Measurements from ENCODE around the gene HIVEP1. TPM values are rescaled to one million over a fixed set of nuclear protein-coding genes. Genes with fewer than 3 reads are reported as not detected.

Gene HIVEP1
- polyA plus RNA-seq, 3 donors, result 1.7 to 8.7 (median 2.7) TPM

DNA sequence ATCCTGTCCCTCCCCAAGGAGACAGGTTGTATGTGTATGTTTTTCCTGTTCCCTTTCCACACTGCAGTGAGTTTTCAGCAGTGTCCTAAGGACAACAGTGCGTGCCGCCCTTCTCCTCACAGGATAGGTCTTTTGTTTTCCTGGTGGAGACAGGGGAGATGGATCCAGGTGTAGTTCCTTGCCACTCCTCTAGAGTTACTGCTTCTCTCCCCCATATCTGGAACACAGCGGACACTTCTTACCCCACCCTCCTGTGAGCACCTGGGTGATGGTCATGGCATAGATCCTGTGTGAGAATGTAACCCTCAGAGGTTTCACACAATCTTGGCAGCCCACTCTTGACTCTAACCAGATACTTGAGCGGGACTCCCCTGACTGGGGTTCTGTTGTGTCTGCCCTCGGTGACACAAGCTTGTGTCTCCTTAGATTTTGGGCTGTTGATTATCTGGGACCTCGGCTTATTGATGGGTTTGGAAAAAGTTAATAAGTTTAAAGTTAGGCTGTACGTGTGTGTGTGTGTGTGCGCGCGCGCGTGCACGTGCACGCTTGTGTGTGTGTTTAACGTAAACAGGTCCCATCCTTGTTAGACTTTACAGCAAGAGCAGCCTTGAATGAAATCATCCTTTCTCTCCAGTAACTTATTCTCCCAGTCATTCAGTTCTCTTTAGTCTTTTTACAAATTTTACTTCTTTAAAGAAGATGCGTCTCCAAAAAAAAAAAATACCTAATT is 146.7 kb downstream of the HIVEP1 start:
- 100% methylated on average over 2 of the region's 16 CpGs for WGBS (ENCODE audit: insufficient coverage)
- no peak overlapping the region for H3K4me3 Mint-ChIP-seq
- DNase-seq, result no peak
- no peaks in the 10 kb centered on the region for H3K79me2 ChIP-seq (ENCODE audit: insufficient read depth, low read length)
- H3K27ac ChIP-seq (ENCODE audit: low read depth in 1 of 2, low read length in 2 of 2), result no peak overlapping the region
- H3K36me3 Mint-ChIP-seq, result peaks cover 36 to 43% of the 10 kb centered on the region in 2 donors
- H3K36me3 ChIP-seq (replicated peaks in 1 of 2; ENCODE audit: control insufficient read depth in 1 of 2, insufficient read depth in 2 of 2, low read length in 2 of 2), result peaks cover 6 to 23% of the 10 kb centered on the region in 2 donors
- H3K9me3 ChIP-seq (replicated peaks in 1 of 2; ENCODE audit: control insufficient read depth in 1 of 2, insufficient read depth in 1 of 2, low read length in 2 of 2), result no peaks in the 10 kb centered on the region
- no peaks in the 10 kb centered on the region for H4K20me1 ChIP-seq (ENCODE audit: insufficient read depth, low read length)
- H3K9ac ChIP-seq (ENCODE audit: insufficient read depth, low read length, poor library complexity, severe bottlenecking), result no peak overlapping the region
- no peak overlapping the region for H2AFZ ChIP-seq (ENCODE audit: insufficient read depth, low read depth, low read length, poor library complexity, severe bottlenecking)
- no peaks in the 10 kb centered on the region for H3K27me3 Mint-ChIP-seq (ENCODE audit: low read depth in 3 of 3)
- H3K27me3 ChIP-seq (ENCODE audit: control insufficient read depth in 2 of 2, insufficient read depth in 2 of 2, low read length in 2 of 2), result no peaks in the 10 kb centered on the region
- H3K27ac Mint-ChIP-seq, result peak overlapping the region in 1 of 7 donors; percentile 14
- peaks cover 8% of the 10 kb centered on the region for H3K4me1 Mint-ChIP-seq
- intact Hi-C loops (cut with micrococcal nuclease), result no loop called here
- peaks cover 0 to 2% (median 0%) of the 10 kb centered on the region in 7 donors for H3K9me3 Mint-ChIP-seq
- no peak overlapping the region for H3K4me3 ChIP-seq (replicated peaks in 1 of 3; ENCODE audit: low read depth in 2 of 3, low read length in 3 of 3)
- H3K4me1 ChIP-seq (ENCODE audit: control insufficient read depth in 1 of 2, insufficient read depth in 2 of 2, low read length in 2 of 2), result no peaks in the 10 kb centered on the region
- TF ChIP-seq, protein P1, sequence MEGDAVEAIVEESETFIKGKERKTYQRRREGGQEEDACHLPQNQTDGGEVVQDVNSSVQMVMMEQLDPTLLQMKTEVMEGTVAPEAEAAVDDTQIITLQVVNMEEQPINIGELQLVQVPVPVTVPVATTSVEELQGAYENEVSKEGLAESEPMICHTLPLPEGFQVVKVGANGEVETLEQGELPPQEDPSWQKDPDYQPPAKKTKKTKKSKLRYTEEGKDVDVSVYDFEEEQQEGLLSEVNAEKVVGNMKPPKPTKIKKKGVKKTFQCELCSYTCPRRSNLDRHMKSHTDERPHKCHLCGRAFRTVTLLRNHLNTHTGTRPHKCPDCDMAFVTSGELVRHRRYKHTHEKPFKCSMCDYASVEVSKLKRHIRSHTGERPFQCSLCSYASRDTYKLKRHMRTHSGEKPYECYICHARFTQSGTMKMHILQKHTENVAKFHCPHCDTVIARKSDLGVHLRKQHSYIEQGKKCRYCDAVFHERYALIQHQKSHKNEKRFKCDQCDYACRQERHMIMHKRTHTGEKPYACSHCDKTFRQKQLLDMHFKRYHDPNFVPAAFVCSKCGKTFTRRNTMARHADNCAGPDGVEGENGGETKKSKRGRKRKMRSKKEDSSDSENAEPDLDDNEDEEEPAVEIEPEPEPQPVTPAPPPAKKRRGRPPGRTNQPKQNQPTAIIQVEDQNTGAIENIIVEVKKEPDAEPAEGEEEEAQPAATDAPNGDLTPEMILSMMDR (IDR thresholded peaks at IDR 0.05), result peak; percentile 34
- no peak overlapping the region for H3K4me2 ChIP-seq (replicated peaks; ENCODE audit: extremely low read depth, low read length, poor library complexity, severe bottlenecking)

DNA sequence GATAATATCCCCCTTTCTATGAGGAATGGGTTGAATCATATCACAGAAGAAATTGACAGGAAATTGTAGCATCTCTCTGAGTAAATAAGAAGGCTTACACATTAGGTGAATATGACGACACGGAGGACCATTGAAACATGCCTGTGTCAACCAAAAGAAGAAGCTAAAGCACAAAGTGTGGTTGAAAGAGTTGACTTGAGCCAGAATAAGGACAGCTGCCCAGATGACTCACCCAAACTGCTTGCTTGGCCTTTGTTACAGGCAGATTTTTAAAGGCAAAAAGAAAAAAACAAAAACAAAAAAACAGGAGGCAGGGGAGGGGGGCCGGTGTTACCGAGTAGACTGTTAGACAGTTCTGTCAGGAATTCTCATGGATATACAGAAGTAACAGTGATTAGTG is 148.2 kb downstream of the HIVEP1 start:
- Mint-ChIP-seq H3K36me3 (peaks cover 39 to 46% of the 10 kb centered on the region in 2 donors), H3K27ac (peak overlapping the region in 2 of 7 donors; percentile 17 to 80), H3K9me3 (peaks cover 0 to 2% (median 0%) of the 10 kb centered on the region in 7 donors), H3K27me3 (ENCODE audit: low read depth in 3 of 3) (no peaks in the 10 kb centered on the region), H3K4me3 (no peak overlapping the region), H3K4me1 (peaks cover 8% of the 10 kb centered on the region)
- Histone ChIP-seq H3K27me3 (ENCODE audit: control insufficient read depth in 2 of 2, insufficient read depth in 2 of 2, low read length in 2 of 2) (no peaks in the 10 kb centered on the region), H4K20me1 (ENCODE audit: insufficient read depth, low read length) (no peaks in the 10 kb centered on the region), H3K27ac (ENCODE audit: low read depth in 1 of 2, low read length in 2 of 2) (no peak overlapping the region), H3K4me2 (replicated peaks; ENCODE audit: extremely low read depth, low read length, poor library complexity, severe bottlenecking) (no peak overlapping the region), H3K9me3 (replicated peaks in 1 of 2; ENCODE audit: control insufficient read depth in 1 of 2, insufficient read depth in 1 of 2, low read length in 2 of 2) (no peaks in the 10 kb centered on the region), H3K79me2 (ENCODE audit: insufficient read depth, low read length) (no peaks in the 10 kb centered on the region), H3K36me3 (replicated peaks in 1 of 2; ENCODE audit: control insufficient read depth in 1 of 2, insufficient read depth in 2 of 2, low read length in 2 of 2) (peaks cover 6 to 31% of the 10 kb centered on the region in 2 donors), H3K4me1 (ENCODE audit: control insufficient read depth in 1 of 2, insufficient read depth in 2 of 2, low read length in 2 of 2) (no peaks in the 10 kb centered on the region), H3K9ac (ENCODE audit: insufficient read depth, low read length, poor library complexity, severe bottlenecking) (no peak overlapping the region), H2AFZ (ENCODE audit: insufficient read depth, low read depth, low read length, poor library complexity, severe bottlenecking) (no peak overlapping the region), H3K4me3 (replicated peaks in 1 of 3; ENCODE audit: low read depth in 2 of 3, low read length in 3 of 3) (no peak overlapping the region)
- DNase-seq, result peak in 2 of 3 donors; percentile 10 to 58
- intact Hi-C loops (cut with micrococcal nuclease), result no loop called here
- 74% methylated on average over 4 of the region's 4 CpGs for WGBS (ENCODE audit: insufficient coverage)
- TF ChIP-seq, protein P1 (IDR thresholded peaks at IDR 0.05), result no peak
